22Rv1 (cell line): ENCODE data around the gene ASXL1.

Experiments
- ZFX ChIP-seq: fragments of 450-650 bp; IDR thresholded peaks from 2 replicates; pipeline ENCODE4 v1.6.1; 2017; ENCODE audit warnings: antibody characterized with exemption, borderline replicate concordance
- TF ChIP-seq, protein P1 (sequence below): fragments of 450-650 bp; IDR thresholded peaks from 2 replicates; pipeline ENCODE4 v1.5.1; 2017; ENCODE audit warnings: mild to moderate bottlenecking

DNA sequence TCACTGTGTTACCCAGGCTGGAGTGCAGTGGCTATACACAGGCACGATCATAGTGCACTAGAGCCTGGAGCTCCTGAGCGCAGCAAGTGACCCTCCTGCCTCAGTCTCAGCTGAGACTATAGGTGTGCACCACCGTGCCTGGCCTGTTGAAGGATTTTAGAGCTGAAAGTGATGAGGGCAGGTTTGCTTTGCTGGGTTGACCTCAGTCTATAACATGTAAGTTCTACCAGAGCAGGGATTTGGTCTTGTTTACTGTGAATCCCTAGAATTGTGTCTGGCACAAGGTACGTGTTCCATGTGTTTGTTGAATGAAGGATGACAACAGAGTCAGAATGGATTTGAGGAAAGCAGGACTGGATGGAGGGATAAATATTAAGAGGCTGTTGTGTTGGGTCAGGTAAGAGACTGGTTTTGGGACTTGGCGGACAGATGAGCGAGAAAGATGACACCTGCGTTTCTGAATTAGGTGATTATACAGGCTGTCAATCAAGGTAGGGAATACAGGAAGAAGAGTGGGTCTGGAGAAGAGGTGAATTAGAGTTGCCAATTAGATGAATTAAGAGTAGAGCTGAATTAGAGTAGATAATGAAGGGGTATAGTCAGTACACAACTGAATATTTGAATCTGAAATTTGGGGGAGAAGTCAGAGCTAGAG lies 6.5 kb downstream of the ASXL1 start:
- TF ChIP-seq, protein P1, sequence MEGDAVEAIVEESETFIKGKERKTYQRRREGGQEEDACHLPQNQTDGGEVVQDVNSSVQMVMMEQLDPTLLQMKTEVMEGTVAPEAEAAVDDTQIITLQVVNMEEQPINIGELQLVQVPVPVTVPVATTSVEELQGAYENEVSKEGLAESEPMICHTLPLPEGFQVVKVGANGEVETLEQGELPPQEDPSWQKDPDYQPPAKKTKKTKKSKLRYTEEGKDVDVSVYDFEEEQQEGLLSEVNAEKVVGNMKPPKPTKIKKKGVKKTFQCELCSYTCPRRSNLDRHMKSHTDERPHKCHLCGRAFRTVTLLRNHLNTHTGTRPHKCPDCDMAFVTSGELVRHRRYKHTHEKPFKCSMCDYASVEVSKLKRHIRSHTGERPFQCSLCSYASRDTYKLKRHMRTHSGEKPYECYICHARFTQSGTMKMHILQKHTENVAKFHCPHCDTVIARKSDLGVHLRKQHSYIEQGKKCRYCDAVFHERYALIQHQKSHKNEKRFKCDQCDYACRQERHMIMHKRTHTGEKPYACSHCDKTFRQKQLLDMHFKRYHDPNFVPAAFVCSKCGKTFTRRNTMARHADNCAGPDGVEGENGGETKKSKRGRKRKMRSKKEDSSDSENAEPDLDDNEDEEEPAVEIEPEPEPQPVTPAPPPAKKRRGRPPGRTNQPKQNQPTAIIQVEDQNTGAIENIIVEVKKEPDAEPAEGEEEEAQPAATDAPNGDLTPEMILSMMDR, result no peak
- TF ChIP-seq ZFX, result no peak
